GM19438 (cell line): Measurements from ENCODE around the gene NUDCD3.
"Not testable (repeated sequence)": the region's sequence is repeated elsewhere in the genome, so short reads cannot be mapped to it uniquely, and the experiment has no call there.

ENCODE experiments used
- ATAC-seq: cut with Tn5 transposase; IDR thresholded peaks from one replicate; pipeline ENCODE4 v1.9.1; 2021; ENCODE audit warnings: low read depth; ENCODE audit not compliant: unreplicated experiment

Gene NUDCD3

DNA sequence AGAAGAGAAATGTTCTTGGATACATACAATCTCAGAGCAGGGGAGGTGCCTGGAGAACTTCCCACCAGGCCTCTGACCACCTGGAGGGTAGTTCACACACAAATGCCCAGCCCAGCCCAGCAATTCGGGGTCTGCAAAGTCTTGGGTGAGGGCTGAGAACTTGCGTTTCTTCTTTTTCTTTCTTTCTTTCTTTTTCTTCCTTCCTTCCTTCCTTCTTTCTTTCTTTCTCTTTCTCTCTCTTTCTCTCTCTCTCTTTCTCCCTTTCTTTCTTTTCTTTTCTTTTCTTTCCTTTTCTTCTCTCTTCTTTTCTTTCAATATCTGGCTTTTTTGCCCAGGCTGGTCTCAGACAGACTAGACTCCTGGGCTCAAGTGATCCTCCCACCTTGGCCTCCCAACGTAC lies 28.3 kb upstream of the NUDCD3 start:
- no peak for ATAC-seq

- no peak for ATAC-seq
These were observed 26.7 kb upstream of the NUDCD3 start for GRCh38 chr7:44517175-44517574.

GRCh38 chr7:44515590-44516268 lies 25.3 kb upstream of the NUDCD3 start:
- ATAC-seq: no peak

DNA sequence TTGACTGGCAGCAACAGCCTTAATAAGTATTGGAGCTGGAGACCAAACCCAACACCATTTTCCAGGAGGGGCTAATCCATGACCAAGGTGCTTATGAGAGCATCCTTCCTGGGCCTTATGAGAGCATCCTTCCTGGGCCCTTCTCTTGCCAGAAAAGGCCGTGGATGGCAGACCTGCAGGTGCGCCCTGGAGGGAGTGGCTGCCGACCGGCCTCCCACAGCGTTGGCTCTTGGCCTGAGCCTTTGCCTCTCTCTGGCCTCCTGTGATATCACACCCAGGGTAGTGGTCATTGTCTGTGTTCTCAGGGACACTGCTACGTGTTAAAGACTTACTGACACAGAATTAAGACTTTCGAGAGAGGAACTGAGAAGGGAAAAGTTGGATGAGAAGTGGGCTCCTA lies 22.3 kb upstream of the NUDCD3 start:
- ATAC-seq: no peak

DNA sequence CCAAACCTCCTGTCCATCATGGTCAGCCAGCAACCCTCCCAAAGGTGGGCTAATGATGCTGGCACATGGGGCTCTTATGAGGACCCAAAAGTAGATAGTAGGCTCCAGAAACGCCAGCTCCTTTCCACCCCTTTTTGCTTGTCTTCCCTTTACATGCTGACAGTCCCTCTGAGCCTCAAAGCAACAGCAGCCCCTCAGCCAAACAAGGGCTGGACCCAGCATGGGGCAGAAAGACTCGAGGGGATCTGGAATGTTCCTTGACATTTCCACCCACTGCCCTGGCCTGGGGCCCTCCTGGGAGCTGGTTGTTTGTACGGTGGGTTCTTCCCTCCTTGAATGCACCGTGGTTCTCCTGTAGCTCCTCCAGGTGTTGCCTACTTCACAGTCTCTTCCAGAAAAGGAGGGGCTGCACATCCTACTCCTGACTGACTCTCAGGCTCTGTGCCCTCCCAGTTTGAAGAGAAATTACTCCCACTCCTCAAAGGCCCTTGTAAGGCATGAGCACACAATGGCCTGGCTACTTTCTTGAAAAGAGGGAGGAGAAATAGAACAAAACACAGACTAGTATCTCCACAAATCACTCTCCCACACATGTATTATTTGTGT lies 21.5 kb upstream of the NUDCD3 start:
- ATAC-seq: no peak

DNA sequence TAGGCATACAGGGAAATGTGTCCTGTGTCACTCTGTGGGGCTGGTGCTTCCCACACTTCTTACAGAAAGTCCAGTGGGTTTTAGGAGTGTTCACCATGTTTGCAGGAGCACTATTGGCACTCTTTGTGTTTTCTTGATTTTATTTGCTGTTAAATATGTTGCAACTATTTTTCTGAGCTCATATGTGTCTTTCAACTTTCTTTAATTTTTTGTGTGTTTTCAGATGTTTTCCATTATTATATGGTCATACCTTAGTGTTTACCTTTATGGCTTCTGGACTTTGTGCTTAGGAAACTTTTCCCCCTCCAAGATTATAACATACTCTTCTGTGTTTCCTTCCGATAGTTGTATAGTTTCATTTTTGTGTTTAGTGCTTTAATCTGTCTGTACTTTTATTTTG lies 20.8 kb upstream of the NUDCD3 start:
- ATAC-seq: no peak

- no peak for ATAC-seq
These were observed 18.0 kb upstream of the NUDCD3 start for GRCh38 chr7:44508328-44509030.

- not testable (repeated sequence) for ATAC-seq
These were observed 16.3 kb upstream of the NUDCD3 start for GRCh38 chr7:44506592-44507288.

DNA sequence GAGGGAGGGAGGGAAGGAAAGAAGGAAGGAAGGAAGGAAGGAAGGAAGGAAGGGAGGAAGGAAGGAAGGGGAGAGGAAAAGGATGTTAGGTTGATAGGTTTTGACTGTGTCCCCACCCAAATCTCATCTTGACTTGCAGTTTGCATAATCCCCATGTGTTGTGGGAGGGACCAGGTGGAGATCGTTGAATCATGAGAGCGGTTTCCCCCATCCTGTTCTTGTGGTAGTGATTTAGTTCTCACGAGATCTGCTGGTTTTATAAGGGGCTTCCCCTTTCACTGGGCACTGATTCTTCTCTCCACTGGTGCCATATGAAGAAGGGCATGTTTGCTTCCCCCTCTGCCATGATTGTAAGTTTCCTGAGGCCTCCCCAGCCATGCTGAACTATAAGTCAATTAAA lies 15.1 kb upstream of the NUDCD3 start:
- no peak for ATAC-seq

DNA sequence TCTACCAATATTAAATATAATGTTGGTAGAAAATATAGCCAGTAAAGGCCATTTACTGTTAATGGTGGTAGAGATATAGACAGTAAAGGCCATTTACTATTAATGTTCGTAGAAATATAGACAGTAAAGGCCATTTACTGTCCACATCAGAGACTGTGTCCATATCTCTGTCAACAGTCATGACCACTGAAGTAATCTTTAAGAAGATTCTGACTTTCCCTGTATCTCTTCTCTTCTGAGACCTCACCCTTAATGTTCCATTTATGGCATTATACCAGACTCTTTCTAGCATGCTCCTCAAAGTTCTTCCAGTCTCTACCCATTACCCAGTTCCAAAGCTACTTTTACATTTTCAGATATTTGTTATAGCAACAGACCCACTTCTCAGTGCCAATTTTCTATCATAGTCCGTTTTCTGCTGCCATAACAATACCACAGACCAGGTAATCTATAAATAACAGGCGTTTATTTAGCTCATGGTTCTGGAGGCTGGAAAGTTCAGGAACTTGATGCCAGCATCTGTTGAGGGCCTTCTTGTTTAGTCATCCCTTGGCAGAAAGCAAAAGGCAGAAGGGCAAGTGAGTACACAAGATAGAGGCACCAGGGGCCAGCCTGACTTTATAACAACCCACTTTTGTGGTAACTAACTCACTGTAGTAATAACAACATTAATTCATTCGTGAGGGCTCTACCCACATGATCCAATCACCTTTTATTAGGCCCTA lies 7.9 kb upstream of the NUDCD3 start:
- ATAC-seq: no peak

- no peak for ATAC-seq
These were observed 6.9 kb upstream of the NUDCD3 start for GRCh38 chr7:44497155-44498027.

DNA sequence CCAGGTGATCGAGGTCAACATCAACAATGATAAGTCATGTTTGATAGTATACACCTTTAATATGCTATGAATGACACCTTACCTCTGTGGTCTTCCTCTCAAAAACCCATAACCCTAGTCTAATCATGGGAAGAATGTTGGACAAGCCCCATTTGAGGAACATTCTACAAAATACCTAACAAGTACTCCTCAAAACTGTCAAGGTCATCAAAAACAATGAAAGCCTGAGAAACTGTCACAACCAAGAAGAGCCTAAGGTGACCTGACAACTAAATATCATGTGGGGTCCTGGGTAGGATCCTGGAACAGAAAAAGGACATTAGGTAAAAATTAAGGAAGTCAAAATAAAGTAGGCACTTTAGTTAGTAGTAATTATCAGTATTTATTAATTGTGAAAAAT lies 5.9 kb upstream of the NUDCD3 start:
- no peak for ATAC-seq

- ATAC-seq: no peak
These were observed 4.5 kb upstream of the NUDCD3 start for GRCh38 chr7:44494960-44495359.

DNA sequence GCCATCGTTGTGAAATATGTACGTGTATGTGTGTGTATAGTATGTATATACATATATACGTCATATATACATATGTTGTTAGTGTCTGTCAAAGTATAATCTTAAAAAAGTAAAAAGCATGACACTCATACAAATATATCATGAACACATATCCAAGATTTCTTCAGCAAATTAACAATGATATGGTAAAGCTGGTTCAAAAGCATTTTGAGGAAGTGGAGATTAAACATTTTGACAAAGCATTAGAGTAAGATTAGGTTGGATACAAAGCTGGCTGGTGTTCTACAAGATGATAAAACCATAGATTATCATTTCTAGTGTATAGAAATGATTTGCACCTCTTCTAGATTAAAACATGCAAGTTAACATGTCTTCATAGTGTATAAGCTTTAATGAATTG lies 771 bp upstream of the NUDCD3 start:
- no peak for ATAC-seq

DNA sequence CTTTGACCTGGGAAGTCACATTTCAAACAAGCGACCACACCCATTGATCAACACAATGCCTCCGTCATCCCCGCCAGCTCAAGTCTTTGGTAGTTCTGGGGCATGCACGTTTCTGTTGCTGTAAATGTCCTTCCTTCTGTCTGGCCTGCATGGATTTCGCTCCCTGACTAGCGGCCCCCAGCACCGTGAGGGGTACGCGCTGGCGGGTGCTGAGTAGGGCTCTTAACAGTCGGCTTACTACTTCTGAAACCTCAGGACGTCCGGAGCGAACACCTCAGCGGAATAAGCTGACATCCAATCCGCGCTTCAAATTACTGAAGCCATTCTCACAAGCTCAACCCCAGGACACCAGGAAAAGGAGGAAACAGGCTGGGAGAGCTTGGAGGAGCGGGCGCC lies 505 bp downstream of the NUDCD3 start:
- peak; percentile 34 for ATAC-seq

- ATAC-seq: no peak
These were observed 1.5 kb downstream of the NUDCD3 start for GRCh38 chr7:44488955-44489354.

- no peak for ATAC-seq
These were observed 3.8 kb downstream of the NUDCD3 start for GRCh38 chr7:44486693-44487092.

- ATAC-seq: no peak
These were observed 4.5 kb downstream of the NUDCD3 start for GRCh38 chr7:44486001-44486400.

GRCh38 chr7:44484482-44485313 lies 5.8 kb downstream of the NUDCD3 start:
- ATAC-seq: no peak
